OCI-LY7 (cell line): ENCODE results near the gene GJC3.
"Not testable (repeated sequence)": the region's sequence is repeated elsewhere in the genome, so short reads cannot be mapped to it uniquely, and the experiment has no call there.

ENCODE experiments used
- EZH2phosphoT487 ChIP-seq: fragments of 200-600 bp; sonication (generic); IDR thresholded peaks from 2 replicates; pipeline ENCODE4 v1.6.1; 2018; ENCODE audit warnings: low read depth, borderline replicate concordance, mild to moderate bottlenecking, mixed run types, antibody characterized with exemption, low read length, moderate library complexity, mixed read lengths
- TF ChIP-seq, protein P1 (sequence below): fragments of 200-600 bp; sonication (generic); conservative IDR thresholded peaks from 2 replicates; pipeline ENCODE4 v1.5.1; 2014; ENCODE audit warnings: mild to moderate bottlenecking, antibody characterized with exemption, low read length, moderate library complexity, mixed read lengths

DNA sequence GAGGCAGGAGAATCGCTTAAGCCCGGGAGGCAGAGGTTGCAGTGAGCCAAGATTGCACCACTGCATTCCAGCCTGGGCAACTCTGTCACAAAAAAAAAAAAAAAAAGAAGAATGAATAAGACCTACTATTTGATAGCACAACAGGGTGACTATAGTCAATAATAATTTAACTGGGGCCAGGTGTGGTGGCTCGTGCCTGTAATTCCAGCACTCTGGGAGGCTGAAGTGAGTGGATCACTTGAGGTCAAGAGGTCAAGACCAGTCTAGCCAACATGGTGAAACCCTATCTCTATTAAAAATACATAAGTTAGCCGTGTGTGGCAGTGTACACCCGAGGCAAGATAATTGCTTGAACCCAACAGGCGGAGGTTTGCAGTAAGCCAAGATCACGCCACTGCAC lies 44.4 kb upstream of the GJC3 start:
- TF ChIP-seq, protein P1, sequence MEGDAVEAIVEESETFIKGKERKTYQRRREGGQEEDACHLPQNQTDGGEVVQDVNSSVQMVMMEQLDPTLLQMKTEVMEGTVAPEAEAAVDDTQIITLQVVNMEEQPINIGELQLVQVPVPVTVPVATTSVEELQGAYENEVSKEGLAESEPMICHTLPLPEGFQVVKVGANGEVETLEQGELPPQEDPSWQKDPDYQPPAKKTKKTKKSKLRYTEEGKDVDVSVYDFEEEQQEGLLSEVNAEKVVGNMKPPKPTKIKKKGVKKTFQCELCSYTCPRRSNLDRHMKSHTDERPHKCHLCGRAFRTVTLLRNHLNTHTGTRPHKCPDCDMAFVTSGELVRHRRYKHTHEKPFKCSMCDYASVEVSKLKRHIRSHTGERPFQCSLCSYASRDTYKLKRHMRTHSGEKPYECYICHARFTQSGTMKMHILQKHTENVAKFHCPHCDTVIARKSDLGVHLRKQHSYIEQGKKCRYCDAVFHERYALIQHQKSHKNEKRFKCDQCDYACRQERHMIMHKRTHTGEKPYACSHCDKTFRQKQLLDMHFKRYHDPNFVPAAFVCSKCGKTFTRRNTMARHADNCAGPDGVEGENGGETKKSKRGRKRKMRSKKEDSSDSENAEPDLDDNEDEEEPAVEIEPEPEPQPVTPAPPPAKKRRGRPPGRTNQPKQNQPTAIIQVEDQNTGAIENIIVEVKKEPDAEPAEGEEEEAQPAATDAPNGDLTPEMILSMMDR = not testable (repeated sequence)
- not testable (repeated sequence) for TF ChIP-seq EZH2phosphoT487
